HepG2 (cell line): ENCODE results near the gene DDAH1. TPM values are rescaled to one million over a fixed set of nuclear protein-coding genes. Genes with fewer than 3 reads are reported as not detected.

Experiments used
- ATAC-seq: fragments of 200-7000 bp; cut with Tn5 transposase; 3 replicates; pipeline ENCODE4 v1.9.1; 2020; ENCODE audit warnings: mild to moderate bottlenecking, moderate library complexity
- BruUV-seq: library from RNA; stranded (reverse); fragments of 400-500 nt; replicated peaks from 2 replicates; lab custom pipeline; 2021; lab: Mats Ljungman, UMichigan
- CTCF ChIA-PET: fragments of 300-600 bp; formaldehyde crosslinking; extraction: SDS; loops from one replicate; lab custom pipeline; 2021; ENCODE audit warnings: low total read pairs, inconsistent platforms, low intra/inter-chr PET ratio; lab: Yijun Ruan, JAX
- POLR2A ChIA-PET: fragments of 350-600 bp; sonication (Branson Sonifier 250); formaldehyde crosslinking; loops from one replicate; lab custom pipeline; 2020; ENCODE audit warnings: antibody characterized with exemption, inconsistent platforms; lab: Yijun Ruan, JAX
- DNase-seq: peaks from one replicate; pipeline ENCODE4 v3.0.0-alpha.2; 2015; ENCODE audit warnings: low spot score
- FAIRE-seq: peaks from 3 replicates; lab custom pipeline; 2011; peaks lifted over from hg19 to GRCh38; lab: Jason Lieb, UNC
- H2AFZ ChIP-seq: one replicate; pipeline ENCODE4 v1.6.1; 2011; ENCODE audit warnings: low read length, inconsistent platforms
- H3K27ac ChIP-seq: fragments of 300-600 bp; 3 replicates; pipeline ENCODE4 v1.8.0; 2011; ENCODE audit warnings: mixed run types, mild to moderate bottlenecking, mixed read lengths, low read length, inconsistent platforms; ENCODE audit not compliant: insufficient read depth; ENCODE audit errors: extremely low read length
- H3K27me3 ChIP-seq, 2 experiments: fragments of 200-600 bp in 1 of 2; 2 replicates in 1 of 2; 3 replicates in 1 of 2; pipeline versions ENCODE4 v1.6.0 to v1.8.0; 2011; ENCODE audit warnings: low read length in 2 of 2, mild to moderate bottlenecking in 2 of 2, moderate library complexity in 2 of 2, inconsistent platforms in 1 of 2; ENCODE audit not compliant: insufficient read depth in 2 of 2, control insufficient read depth in 1 of 2
- H3K36me3 ChIP-seq, 2 experiments: fragments of 200-600 bp in 1 of 2; replicated peaks in 1 of 2; 2 replicates in 1 of 2; 3 replicates in 1 of 2; pipeline versions ENCODE4 v1.5.1 to v1.8.0; 2011; ENCODE audit warnings: low read length in 2 of 2, inconsistent platforms in 1 of 2; ENCODE audit not compliant: insufficient read depth in 2 of 2, control insufficient read depth in 1 of 2
- H3K4me1 ChIP-seq: 2 replicates; pipeline ENCODE4 v1.5.1; 2012; ENCODE audit warnings: low read length, inconsistent platforms; ENCODE audit not compliant: insufficient read depth
- H3K4me2 ChIP-seq: 2 replicates; pipeline ENCODE4 v1.6.0; 2011; ENCODE audit warnings: low read depth, low read length, inconsistent platforms
- H3K4me3 ChIP-seq, 3 experiments: fragments of 200-600 bp in 1 of 3; sonication (generic), shearing (Covaris generic) in 1 of 3; replicated peaks in 1 of 3; 2 replicates each; pipeline ENCODE4 v1.5.1; 2011 to 2016; ENCODE audit warnings: low read length in 3 of 3, inconsistent platforms in 2 of 3, low read depth in 2 of 3, mild to moderate bottlenecking in 2 of 3, control low read depth in 1 of 3, mixed read lengths in 1 of 3; ENCODE audit not compliant: insufficient read depth in 1 of 3
- H3K79me2 ChIP-seq: one replicate; pipeline ENCODE4 v1.6.1; 2011; ENCODE audit warnings: low read length, inconsistent platforms; ENCODE audit not compliant: insufficient read depth
- H3K9ac ChIP-seq: 2 replicates; pipeline ENCODE4 v1.6.0; 2011; ENCODE audit warnings: mild to moderate bottlenecking, low read depth, low read length, inconsistent platforms; ENCODE audit not compliant: insufficient read depth
- H3K9me3 ChIP-seq: 2 replicates; pipeline ENCODE4 v1.5.1; 2012; ENCODE audit warnings: mild to moderate bottlenecking, low read length
- H4K20me1 ChIP-seq: 2 replicates; pipeline ENCODE4 v1.6.0; 2011; ENCODE audit warnings: inconsistent platforms, mild to moderate bottlenecking, low read length, moderate library complexity; ENCODE audit not compliant: insufficient read depth
- ASH2L ChIP-seq: fragments of 300-600, 200-600 bp; sonication (generic); IDR thresholded peaks from 2 replicates; pipeline ENCODE4 v1.7.0; 2017; ENCODE audit warnings: low read depth, mild to moderate bottlenecking, moderate library complexity, mixed read lengths, low read length; ENCODE audit not compliant: insufficient read length
- CENPBD1 ChIP-seq: sonication (generic); formaldehyde crosslinking; IDR thresholded peaks from 2 replicates; pipeline ENCODE4 v1.8.0; 2022; ENCODE audit warnings: missing genetic modification reagents, low read depth, mild to moderate bottlenecking, borderline replicate concordance
- EP300 ChIP-seq, 3 experiments: sonication (generic) in 1 of 3; formaldehyde crosslinking in 1 of 3; IDR thresholded peaks; 2 replicates each; pipeline versions ENCODE4 v1.5.1 to v1.6.1; 2011 to 2020; ENCODE audit warnings: low read depth in 2 of 3, low read length in 2 of 3, borderline replicate concordance in 1 of 3, improper control_type of control experiment in 1 of 3, mild to moderate bottlenecking in 1 of 3, missing genetic modification reagents in 1 of 3, moderate library complexity in 1 of 3
- ETV6 ChIP-seq: sonication (generic); formaldehyde crosslinking; conservative IDR thresholded peaks from 2 replicates; pipeline ENCODE4 v1.4.0; 2020; ENCODE audit warnings: missing genetic modification reagents
- HNRNPL ChIP-seq: fragments of 200-400 bp; formaldehyde crosslinking; IDR thresholded peaks from 2 replicates; pipeline ENCODE4 v1.6.1; 2017; ENCODE audit warnings: mild to moderate bottlenecking, low read depth, low read length
- JUN ChIP-seq: sonication (generic); formaldehyde crosslinking; IDR thresholded peaks from 2 replicates; pipeline ENCODE4 v1.4.0; 2020; ENCODE audit warnings: mild to moderate bottlenecking, missing genetic modification reagents
- MEIS2 ChIP-seq: sonication (generic); formaldehyde crosslinking; IDR thresholded peaks from 2 replicates; pipeline ENCODE4 v1.9.0; 2021; ENCODE audit warnings: mild to moderate bottlenecking, missing genetic modification reagents
- SMAD3 ChIP-seq: sonication (generic); formaldehyde crosslinking; IDR thresholded peaks from 2 replicates; pipeline ENCODE4 v1.4.0; 2020; ENCODE audit warnings: missing genetic modification reagents
- SP2 ChIP-seq: sonication (generic); formaldehyde crosslinking; IDR thresholded peaks from 2 replicates; pipeline ENCODE4 v1.5.1; 2020; ENCODE audit warnings: mild to moderate bottlenecking, missing genetic modification reagents
- ZC3H13 ChIP-seq: sonication (generic); formaldehyde crosslinking; IDR thresholded peaks from 2 replicates; pipeline ENCODE4 v1.8.1; 2023; ENCODE audit warnings: mild to moderate bottlenecking, missing genetic modification reagents, moderate library complexity
- ZFP1 ChIP-seq: IDR thresholded peaks from 2 replicates; pipeline ENCODE4 v1.6.1; 2016
- ZFP62 ChIP-seq: sonication (generic); formaldehyde crosslinking; IDR thresholded peaks from 2 replicates; pipeline ENCODE4 v1.4.0; 2020; ENCODE audit warnings: missing genetic modification reagents
- ZMYM3 ChIP-seq: sonication (generic); formaldehyde crosslinking; IDR thresholded peaks from 2 replicates; pipeline ENCODE4 v1.5.1; 2020; ENCODE audit warnings: mild to moderate bottlenecking, missing genetic modification reagents
- ZNF251 ChIP-seq: sonication (generic); formaldehyde crosslinking; IDR thresholded peaks from 2 replicates; pipeline ENCODE4 v1.9.0; 2021; ENCODE audit warnings: mild to moderate bottlenecking, missing genetic modification reagents
- ZNF326 ChIP-seq: sonication (generic); formaldehyde crosslinking; IDR thresholded peaks from 2 replicates; pipeline ENCODE4 v1.4.0; 2020; ENCODE audit warnings: missing genetic modification reagents, borderline replicate concordance
- ZNF460 ChIP-seq: sonication (generic); formaldehyde crosslinking; IDR thresholded peaks from 2 replicates; pipeline ENCODE4 v1.5.1; 2020; ENCODE audit warnings: missing genetic modification reagents, mild to moderate bottlenecking, borderline replicate concordance
- WGBS: methylation state at CpG from one replicate; pipeline ENCODE4 v1.1.6; 2017; ENCODE audit warnings: low lambda C conversion rate; 5-methylcytosine and 5-hydroxymethylcytosine counted together
- in situ Hi-C: cut with HindIII; loops from 2 replicates; pipeline ENCODE4 v1.10.0; 2017; ENCODE audit warnings: low pct_unique_long_range_greater_than_20kb; ENCODE audit not compliant: extremely low pct_ligation_motif_present
- intact Hi-C: fragments of 100-400 bp; cut with micrococcal nuclease; formaldehyde crosslinking; loops from one replicate; pipeline ENCODE4 v1.10.0; 2022; ENCODE audit not compliant: unreplicated experiment
- polyA plus RNA-seq, 8 experiments: library from polyadenylated mRNA; depleted of rRNA in 3 of 8; stranded (reverse) in 7 of 8; unstranded in 1 of 8; fragments of >200 nt; fragmentation: Illumina TruSeq in 4 of 8; extraction: Trizol in 4 of 8; gene quantifications; 2 replicates each; pipeline versions ENCODE4 v1.2.1 to v1.2.3, GENCODE V29; 2011 to 2016; ENCODE audit warnings: low read depth in 4 of 8, missing spikeins in 1 of 8, mixed read lengths in 1 of 8; ENCODE audit not compliant: insufficient read depth in 1 of 8
- total RNA-seq, 5 experiments: library from RNA; depleted of rRNA; stranded (reverse); fragments of >200 nt; fragmentation: Illumina TruSeq; extraction: Trizol; gene quantifications; 2 replicates each; pipeline ENCODE4 v1.2.3, GENCODE V29; 2016; ENCODE audit warnings: low read depth in 1 of 5
- TF ChIP-seq, protein P1 (sequence below): sonication (generic); formaldehyde crosslinking; IDR thresholded peaks from 2 replicates; pipeline ENCODE4 v1.5.0; 2020; ENCODE audit warnings: missing genetic modification reagents

Gene DDAH1
- total and polyA plus RNA-seq, 2 of the 13 experiments (the other 11 are each of a cell fraction or from before 2014, with no cell fraction given), result 39.7 to 64.4 TPM

DNA sequence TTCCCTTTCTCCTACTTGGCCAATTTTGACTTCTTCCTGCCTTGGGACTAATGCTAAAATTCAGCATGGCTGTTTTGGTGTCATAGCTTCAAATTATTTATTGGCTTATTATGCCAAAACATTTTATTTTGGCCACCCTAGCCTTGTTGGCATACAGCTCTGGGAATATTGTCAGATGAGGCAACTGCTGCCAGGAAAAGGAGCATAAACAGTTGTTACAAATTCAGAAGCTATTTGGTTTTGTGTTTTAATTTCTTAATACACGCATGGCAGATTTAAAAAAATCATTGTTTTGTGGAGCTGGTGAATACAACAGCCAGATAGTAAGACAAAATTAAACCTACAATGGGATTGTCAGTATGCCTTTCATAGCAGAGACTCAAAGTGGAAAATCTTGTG lies 121.7 kb downstream of the DDAH1 start:
- no peaks in the 10 kb centered on the region for H3K79me2 ChIP-seq
- no peak for FAIRE-seq
- no peak overlapping the region for H2AFZ ChIP-seq
- DNase-seq, result no peak
- WGBS, result 100% methylated on average over 1 of the region's 1 CpG
- BruUV-seq, result no TSS peak
- TF ChIP-seq ASH2L, result peak; percentile 1
- TF ChIP-seq JUN (CRISPR knock-in tag), result no peak
- TF ChIP-seq CENPBD1 (CRISPR knock-in tag), result no peak
- intact Hi-C loops (no loop called here), in situ Hi-C loops (no loop called here)
- H3K36me3 ChIP-seq, result peaks cover 1 to 6% of the 10 kb centered on the region in 2 experiments; a peak in 2 of 5 replicates
- peak overlapping the region; percentile 12; the same call in 1 of the 2 replicates for H3K9ac ChIP-seq
- no peaks in the 10 kb centered on the region for H3K27me3 ChIP-seq
- no peak overlapping the region for H3K4me3 ChIP-seq
- ATAC-seq, result no peak
- H3K27ac ChIP-seq, result peak overlapping the region; percentile 31
- ChIA-PET POLR2A (interaction anchor here (0.9 to 1.0 kb wide), 2 partner anchors 14 to 237 kb away, joined by 3 read pairs; no protein-coding TSS in a partner anchor), CTCF (interaction anchor here (0.9 to 1.4 kb wide), 2 partner anchors 35 to 160 kb away, joined by 5 to 6 read pairs; no protein-coding TSS in a partner anchor)
- no peak overlapping the region for H3K4me2 ChIP-seq
- peaks cover 35% of the 10 kb centered on the region for H3K4me1 ChIP-seq
- H4K20me1 ChIP-seq, result no peaks in the 10 kb centered on the region
- H3K9me3 ChIP-seq, result no peaks in the 10 kb centered on the region

DNA sequence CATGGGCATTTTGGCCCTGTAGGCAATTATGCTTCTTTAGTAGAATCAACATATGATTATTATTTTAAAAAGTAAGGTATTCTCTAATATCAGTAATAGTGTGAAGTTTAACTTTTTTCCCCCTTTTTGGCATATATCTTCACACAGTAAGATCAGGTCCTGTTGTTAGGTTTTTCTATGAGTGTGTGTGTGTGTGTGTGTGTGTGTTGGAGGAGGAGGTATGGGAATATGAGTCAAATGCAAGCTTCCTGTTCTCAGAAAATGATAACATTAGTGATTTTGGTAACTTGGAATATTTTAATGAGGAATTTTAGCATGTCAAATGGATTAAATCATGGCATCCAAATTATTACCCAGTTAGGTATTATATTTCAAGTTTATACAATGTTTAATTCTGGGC lies 122.8 kb downstream of the DDAH1 start:
- in situ Hi-C loops (no loop called here), intact Hi-C loops (no loop called here)
- no peak overlapping the region for H3K4me3 ChIP-seq
- FAIRE-seq (no peak), DNase-seq (no peak), ATAC-seq (no peak)
- no peak overlapping the region for H2AFZ ChIP-seq
- H3K9ac ChIP-seq, result no peak overlapping the region
- BruUV-seq, result no TSS peak
- no peaks in the 10 kb centered on the region for H3K27me3 ChIP-seq
- H3K27ac ChIP-seq, result no peak overlapping the region
- H3K79me2 ChIP-seq, result no peaks in the 10 kb centered on the region
- H3K36me3 ChIP-seq, result peaks cover 0 to 1% of the 10 kb centered on the region in 2 experiments; a peak in 2 of 5 replicates
- ChIA-PET POLR2A (interaction anchor here (0.9 kb wide), 1 partner anchor 238 kb away, joined by 3 read pairs; no protein-coding TSS in a partner anchor), CTCF (no interaction called here)
- no peak overlapping the region for H3K4me2 ChIP-seq
- no peaks in the 10 kb centered on the region for H3K9me3 ChIP-seq
- no peaks in the 10 kb centered on the region for H4K20me1 ChIP-seq
- peaks cover 35% of the 10 kb centered on the region for H3K4me1 ChIP-seq
- no peak for TF ChIP-seq SMAD3 (CRISPR knock-in tag)
- no peak for TF ChIP-seq ZMYM3
- TF ChIP-seq, protein P1, sequence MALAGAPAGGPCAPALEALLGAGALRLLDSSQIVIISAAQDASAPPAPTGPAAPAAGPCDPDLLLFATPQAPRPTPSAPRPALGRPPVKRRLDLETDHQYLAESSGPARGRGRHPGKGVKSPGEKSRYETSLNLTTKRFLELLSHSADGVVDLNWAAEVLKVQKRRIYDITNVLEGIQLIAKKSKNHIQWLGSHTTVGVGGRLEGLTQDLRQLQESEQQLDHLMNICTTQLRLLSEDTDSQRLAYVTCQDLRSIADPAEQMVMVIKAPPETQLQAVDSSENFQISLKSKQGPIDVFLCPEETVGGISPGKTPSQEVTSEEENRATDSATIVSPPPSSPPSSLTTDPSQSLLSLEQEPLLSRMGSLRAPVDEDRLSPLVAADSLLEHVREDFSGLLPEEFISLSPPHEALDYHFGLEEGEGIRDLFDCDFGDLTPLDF (CRISPR knock-in tag), result no peak
- no peak for TF ChIP-seq HNRNPL
- no peak for TF ChIP-seq MEIS2 (CRISPR knock-in tag)
- no peak for TF ChIP-seq SP2 (CRISPR knock-in tag)
- no peak for TF ChIP-seq ZNF251 (CRISPR knock-in tag)
- TF ChIP-seq ZNF460, result no peak
- no peak for TF ChIP-seq ETV6 (CRISPR knock-in tag)
- TF ChIP-seq ZNF326, result no peak
- no peak for TF ChIP-seq EP300 (IDR thresholded peaks at IDR 0.05; ENCODE audit: low read depth in 2 of 2, low read length in 2 of 2)
- no peak for TF ChIP-seq EP300 (CRISPR knock-in tag; IDR thresholded peaks at IDR 0.05; ENCODE audit: borderline replicate concordance)
- TF ChIP-seq ZC3H13 (CRISPR knock-in tag), result no peak
- no peak for TF ChIP-seq ZFP62 (CRISPR knock-in tag)
- no peak for TF ChIP-seq ZFP1 (CRISPR knock-in tag)
